Measurements from ENCODE around the gene TUBB8.

DNA sequence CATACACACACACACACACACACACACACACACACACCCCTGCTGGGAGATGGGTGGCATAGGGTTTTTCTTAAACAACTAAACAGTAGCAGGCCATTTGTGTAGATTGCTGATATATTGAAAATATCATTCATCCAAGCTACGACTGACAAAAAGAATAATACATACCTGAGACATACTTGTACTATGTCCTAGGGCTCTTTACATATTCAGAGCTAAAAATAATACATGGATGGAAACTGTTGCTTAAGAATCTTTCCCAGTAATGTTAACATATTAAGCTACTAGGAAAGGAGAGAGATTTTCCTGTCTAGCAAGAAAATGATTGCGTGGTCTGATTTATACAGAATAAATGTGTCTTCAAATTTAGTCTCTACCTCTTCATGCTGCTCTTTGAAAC, 40.2 kb upstream of the TUBB8 start:
- TF ChIP-seq, protein P1, sequence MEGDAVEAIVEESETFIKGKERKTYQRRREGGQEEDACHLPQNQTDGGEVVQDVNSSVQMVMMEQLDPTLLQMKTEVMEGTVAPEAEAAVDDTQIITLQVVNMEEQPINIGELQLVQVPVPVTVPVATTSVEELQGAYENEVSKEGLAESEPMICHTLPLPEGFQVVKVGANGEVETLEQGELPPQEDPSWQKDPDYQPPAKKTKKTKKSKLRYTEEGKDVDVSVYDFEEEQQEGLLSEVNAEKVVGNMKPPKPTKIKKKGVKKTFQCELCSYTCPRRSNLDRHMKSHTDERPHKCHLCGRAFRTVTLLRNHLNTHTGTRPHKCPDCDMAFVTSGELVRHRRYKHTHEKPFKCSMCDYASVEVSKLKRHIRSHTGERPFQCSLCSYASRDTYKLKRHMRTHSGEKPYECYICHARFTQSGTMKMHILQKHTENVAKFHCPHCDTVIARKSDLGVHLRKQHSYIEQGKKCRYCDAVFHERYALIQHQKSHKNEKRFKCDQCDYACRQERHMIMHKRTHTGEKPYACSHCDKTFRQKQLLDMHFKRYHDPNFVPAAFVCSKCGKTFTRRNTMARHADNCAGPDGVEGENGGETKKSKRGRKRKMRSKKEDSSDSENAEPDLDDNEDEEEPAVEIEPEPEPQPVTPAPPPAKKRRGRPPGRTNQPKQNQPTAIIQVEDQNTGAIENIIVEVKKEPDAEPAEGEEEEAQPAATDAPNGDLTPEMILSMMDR (IDR thresholded peaks at IDR 0.05) = no peak
- TF ChIP-seq POLR2A (IDR thresholded peaks at IDR 0.05) = no peak
